Measurements from ENCODE around the gene ARPP21.

Gene ARPP21

DNA sequence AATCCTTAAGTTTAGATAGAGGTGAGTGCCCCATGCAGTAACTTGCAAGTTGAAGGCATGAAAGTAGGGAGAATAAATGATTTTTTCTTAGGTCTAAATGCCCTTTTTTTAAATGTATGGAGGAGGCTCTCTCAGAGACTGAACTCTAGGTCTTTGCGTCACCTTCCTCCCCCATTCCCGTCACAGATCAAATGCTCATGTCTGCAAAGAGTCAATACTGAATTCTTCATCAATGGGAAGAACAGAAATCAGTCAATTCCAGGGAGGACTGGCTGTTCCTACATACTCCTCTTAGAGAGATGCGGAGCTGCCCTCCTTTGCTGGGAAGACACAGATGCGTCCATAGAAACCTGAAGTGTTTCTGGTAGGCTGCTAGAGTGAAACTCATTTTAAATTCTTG, 98.2 kb downstream of the ARPP21 start:
- DNase-seq (ENCODE audit: low read depth in 2 of 2): no peak

DNA sequence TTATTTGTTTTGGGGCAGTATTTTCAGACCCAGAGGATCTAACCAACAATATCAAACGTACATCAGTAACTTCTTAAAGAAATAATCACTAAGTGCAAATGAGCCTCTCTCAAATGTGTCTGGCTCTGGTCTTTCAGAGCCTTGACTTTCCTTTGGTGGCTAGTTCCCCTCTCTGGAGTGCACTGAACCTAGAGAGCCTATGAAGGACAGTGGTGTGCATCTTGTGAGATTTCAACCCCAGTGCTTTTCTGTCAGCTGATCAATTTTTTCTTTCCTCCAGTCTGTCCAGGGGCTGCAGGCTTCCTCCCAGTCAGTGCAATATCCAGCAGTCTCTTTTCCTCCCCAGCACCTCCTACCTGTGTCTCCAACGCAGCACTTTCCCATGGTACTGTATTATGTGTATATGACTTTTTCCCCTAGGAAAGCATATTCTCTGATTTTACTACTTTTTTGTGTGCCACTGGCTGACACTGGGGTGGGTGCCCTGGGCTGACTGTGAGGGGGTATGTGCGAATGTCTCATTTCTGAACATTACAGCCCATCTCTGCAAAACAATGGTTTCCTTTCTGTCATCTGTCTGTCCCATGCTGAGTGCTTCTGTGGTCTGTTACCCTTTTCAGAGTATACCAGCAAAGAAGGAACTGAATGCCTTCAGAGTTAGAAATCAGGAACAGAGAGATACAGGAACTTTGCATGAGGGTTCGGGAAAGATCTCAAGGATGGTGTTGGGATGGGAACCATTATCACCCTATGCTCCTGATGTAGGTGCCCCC, 98.8 kb downstream of the ARPP21 start:
- no peak for DNase-seq (ENCODE audit: low read depth in 2 of 2)

DNA sequence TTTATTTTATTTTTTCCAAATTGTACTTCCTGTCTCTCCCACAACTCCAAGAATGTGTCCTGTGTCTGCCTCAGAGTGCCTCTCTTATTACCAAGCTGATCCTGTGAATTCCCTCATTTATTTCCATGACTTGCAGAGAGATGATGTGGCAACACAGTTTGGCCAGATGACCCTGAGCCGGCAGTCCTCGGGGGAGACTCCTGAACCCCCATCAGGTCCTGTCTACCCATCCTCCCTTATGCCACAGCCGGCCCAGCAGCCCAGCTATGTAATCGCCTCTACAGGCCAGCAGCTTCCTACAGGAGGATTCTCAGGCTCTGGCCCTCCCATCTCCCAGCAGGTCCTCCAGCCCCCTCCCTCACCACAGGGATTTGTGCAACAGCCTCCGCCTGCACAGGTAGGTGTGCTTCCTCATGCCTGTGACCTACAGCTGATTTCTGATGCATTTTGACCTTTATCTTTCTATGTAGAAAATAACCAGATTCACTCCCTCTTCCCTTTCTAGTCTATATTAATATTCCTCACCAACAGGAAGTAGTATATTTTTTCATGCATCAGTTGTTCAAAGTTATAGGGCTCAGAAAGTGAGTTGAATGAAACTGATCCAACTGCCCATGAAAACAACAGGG, 100.0 kb downstream of the ARPP21 start:
- DNase-seq (ENCODE audit: low read depth in 2 of 2): no peak

DNA sequence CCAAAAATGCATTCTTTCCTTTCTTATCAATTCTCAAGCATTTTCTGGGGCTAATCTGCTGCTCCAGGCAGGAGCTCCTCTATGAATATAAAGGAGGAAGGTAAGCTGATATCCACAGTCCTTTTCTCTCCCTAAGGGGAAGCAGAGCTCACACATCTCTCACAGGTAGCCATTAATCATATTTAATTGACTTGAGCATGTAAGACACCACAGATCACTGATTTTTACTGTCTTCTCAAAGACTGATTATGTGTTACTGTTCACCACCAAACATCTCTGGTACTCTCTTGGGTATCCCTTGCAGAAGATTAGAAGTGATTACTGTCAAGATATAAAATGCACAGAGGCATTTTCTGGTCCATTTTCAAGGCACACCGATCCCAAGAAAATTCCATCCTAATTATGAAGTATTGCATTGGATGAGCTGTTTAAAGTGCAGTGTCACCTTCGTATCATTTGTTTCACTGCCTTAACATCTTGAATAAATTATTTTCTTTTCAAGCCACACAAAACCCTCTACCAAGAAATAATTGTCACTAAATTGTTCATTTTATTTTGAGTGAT, 100.7 kb downstream of the ARPP21 start:
- no peak for DNase-seq (ENCODE audit: low read depth in 2 of 2)

DNA sequence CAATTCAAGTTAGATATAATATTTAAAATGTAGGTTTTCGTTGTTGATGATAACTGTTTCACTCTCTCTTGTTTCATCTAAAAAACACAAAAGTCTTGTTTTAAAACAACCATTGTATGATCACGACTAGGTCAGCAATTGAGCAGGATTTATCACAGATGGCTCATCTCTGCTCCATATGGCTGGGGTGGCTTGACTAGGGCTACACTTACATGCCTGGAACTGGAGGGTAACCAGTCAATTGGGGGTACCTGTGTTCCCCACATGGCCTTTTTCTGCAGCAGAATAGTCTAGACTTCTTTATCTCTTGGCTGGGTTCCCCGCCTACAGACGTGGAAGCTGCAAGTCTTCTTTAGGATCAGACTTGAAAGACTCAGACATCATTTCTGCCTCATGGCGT, 103.9 kb downstream of the ARPP21 start:
- no peak for DNase-seq (ENCODE audit: low read depth in 2 of 2)

DNA sequence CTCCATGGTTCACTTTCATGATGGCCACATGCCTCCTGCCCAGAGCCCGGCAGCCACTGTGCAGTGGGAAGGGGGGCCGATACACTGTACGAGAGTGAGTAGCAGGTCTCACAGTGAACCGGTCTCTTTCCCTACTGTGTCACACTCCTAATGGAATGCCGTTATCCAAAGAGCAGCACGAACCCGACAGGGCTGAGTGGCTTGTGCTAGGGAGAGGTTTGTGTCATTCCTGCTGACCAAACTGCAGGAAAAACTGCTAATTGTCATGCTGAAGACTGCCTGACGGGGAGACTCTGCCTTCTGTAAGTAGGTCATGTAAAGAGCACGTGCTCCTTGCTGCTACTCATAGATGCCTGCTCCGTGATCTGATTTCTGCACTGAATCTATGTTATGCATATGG, 105.1 kb downstream of the ARPP21 start:
- DNase-seq (ENCODE audit: low read depth in 2 of 2): no peak

DNA sequence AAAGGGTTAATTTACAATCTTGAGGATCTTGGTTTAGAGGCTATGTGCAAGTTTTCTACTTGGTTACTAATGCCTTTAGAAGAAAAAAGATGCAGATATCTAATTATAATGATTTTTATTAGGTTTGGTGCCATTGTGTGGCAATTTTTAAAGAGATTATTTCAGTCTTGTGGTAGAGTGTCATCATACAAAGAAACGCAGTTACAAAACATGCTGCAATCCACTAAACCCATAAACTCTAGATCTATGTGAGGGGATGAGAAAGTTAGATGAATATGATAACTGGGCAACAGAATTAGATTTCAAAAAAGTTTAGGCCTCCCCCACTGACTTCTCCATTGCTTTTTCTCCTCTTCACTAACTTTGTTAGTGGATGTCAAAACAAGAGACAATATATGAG, 106.0 kb downstream of the ARPP21 start:
- no peak for DNase-seq (ENCODE audit: low read depth in 2 of 2)

DNA sequence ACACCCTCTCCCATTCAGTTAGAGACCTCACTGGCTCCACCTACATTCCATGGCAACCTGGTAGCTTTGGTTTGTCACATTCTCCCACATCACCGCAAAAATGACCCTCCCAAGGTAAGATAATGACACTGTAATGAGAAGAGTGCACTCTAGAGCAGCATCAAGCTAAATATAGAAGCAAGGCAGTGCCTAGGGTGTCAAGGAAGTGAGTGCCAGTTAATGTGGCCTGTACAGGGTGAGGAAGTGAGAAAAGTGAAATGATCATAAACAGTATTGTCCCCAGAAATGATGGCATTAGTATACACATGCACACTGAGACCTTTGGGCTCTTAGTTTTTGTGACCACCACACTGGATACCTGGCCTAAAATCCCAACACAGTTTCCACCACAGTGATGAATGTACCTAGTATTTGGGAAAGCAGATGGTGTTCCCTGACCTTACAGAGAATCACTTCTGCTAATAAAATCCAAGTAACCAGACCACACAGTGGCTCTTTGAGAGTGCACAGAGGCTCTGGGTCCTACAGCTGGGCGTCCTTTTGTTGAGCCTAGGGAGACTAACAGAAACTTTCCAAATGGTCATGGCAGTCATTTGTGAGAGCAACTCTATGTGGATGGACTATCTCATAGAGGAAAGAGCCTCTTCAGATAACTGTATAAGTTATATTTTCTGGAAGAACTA, 106.6 kb downstream of the ARPP21 start:
- no peak for DNase-seq (ENCODE audit: low read depth in 2 of 2)

DNA sequence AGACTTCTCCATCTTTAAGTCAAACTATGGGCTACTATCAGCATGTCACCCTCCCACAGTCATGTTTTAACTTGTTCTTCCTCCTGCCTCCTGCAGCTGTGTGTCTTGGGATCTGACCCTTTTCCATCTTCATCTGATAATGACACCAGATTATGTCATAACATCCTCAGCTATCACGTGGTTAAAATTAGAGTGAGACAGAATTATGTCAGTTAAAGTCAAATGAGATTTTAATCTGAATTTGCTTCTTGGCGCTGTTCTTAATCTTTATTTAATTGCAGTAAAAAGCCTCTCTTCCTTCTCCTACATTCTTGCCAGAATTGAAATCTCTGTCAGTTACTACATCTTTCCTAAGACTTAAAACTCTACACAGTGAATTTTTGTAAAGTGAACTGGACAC, 107.2 kb downstream of the ARPP21 start:
- DNase-seq (ENCODE audit: low read depth in 2 of 2): no peak

DNA sequence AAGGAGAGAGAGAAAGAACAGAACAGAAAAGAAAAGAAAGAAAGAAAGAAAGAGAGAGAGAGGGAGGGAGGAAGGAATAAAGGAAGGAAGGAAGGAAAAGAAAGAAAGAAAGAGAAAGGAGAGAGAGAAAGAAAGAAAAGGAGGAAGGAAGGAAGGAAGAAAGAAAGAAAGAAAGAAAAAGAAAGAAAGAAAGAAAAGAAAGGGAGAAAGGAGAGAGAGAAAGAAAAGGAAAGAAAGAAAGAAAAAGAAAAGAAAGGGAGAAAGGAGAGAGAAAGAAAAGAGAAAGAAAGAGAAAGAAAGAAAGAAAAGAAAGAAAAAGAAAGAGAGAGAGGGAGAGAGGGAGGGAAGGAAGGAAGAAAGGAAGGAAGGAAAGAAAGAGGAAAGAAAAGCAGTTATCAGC, 108.8 kb downstream of the ARPP21 start:
- DNase-seq (ENCODE audit: low read depth in 2 of 2): no peak

DNA sequence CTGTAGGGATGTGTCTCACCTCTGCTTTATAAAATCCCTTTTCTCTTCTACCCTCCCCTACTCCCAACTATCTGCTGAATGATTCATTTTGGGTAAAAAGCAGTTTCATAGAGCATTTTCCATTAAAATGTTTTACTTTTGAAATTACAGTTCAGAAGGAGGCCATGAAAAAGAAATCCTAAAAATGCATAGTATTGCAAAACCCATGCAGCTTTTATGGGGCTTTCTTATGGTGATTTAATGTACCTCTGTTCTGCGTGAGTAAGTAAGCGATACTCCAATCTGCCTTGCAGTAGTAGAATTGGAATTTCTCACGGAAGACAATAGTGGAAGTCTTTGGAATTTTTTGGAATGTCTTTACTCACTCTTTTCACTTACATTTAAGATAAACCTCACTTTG, 111.9 kb downstream of the ARPP21 start:
- no peak for DNase-seq (ENCODE audit: low read depth in 2 of 2)

DNA sequence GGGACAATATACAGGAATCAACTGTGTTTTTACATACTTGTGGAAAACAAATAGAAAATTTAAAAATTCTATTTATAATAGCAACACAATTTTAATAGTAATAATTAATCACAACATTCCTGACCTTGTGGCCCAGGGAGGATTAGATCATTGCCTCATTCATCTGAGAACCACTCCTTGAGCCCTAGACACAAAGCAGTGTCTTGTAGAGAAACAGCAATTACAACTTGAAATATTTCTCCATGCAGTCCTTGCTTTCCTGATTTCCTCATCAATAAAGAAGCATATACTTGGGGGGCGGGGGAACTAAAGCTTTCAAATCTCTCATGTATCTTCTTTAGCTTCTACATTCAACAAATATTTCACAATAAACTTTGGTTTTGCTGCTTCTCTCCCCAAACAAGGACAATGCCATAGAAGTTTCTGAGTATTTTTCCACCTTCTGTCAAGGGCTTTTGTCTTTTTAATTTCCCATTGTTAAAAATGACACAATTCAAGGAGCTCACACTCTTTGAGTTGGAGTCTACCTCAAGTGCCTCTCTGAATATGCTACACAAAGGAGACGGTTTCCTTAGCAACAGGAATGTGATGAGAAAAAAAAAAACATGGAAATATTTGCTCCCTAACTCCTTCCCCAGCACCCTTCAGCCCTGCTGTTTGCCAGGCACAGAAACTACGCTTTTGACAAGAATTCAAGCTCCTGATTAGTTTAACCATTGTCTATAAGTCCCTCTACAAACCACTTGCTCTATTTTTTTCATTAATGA, 118.8 kb downstream of the ARPP21 start:
- no peak for DNase-seq (ENCODE audit: low read depth in 2 of 2)

DNA sequence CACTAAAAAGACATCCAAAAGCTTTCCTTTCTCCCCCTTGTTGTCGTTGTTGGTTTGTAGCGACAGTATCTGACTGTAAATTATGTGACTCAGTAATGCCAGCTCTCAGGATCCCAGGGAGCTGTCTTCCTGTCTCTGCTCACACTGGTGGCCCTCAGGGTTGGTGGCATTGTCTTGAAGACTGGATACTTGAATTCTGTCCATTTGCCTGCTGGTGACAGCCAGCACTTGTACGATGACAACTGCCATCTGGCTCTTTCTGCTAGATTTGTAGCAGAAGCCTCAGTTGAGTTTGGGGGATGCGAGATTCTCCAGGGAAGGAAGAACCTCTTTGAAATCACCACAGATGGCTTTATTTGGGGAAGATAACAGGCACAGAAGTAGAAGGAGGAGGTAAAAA, 120.8 kb downstream of the ARPP21 start:
- DNase-seq (ENCODE audit: low read depth in 2 of 2): no peak

DNA sequence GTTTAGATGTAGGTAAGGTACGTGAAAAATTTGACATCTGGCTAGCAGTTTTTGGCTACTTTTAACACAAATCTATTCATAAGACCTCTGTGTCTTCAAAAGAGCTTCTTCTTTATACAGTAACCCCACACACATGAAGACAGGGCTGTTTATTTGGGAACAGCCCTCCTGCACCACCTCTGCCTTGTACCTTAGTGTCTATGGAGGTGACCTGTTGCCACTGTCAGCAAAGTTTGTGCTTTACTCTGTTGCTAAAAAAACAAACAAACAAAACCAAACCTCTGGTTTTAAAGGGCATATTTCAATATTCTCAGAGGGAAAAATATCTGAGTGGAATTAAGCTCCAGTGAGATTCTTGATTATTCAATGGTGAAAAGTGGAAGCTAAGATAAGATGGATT, 122.0 kb downstream of the ARPP21 start:
- DNase-seq (ENCODE audit: low read depth in 2 of 2): no peak

DNA sequence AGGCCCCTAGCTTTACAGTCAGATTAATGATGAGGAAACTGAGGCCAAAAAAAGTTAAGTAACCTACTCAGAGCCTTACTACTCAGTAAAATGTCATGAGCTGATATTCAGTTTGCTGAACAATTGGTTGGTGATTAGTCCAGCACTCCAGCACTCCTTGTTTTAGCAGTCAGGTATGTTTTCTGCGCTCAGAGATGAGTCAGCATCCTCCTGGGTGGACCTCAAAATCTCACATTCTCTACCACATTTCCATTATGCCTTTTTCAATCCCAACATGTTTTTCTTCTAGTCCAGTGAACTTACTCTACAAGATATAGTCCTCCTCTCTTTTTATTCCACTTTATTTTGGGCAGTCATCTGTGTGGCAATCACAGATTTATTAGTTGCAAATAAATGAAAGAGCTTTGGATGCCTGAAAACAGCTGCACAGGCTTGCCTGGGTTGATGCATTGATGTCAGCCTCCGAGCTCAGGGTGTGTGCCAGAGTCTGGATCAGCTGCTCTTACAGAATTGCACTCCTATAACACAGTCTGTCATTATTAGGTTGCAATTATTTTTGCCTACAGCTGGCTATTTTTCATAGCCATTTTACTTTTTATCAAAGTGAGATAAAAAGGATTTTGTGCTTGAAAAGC, 133.2 kb downstream of the ARPP21 start:
- no peak for DNase-seq (ENCODE audit: low read depth in 2 of 2)

DNA sequence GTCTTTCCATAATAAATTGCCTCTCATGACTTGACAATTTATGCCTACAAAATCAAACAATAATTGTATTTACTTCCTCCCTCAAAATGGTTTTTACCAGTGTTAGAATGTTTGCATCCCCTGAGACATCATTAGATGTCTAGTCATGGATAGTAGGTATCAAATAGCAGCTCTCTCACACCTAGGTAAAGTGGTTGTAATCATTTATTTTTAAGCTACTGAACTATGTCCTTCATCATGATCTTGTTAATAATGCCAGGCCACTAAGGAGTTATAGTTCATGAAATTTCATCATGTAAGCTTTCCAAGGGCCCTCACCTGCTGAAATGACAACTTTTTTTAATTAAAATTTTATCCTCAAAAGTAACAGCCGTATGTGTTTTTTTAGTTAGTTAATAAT, 134.1 kb downstream of the ARPP21 start:
- DNase-seq (ENCODE audit: low read depth in 2 of 2): no peak

DNA sequence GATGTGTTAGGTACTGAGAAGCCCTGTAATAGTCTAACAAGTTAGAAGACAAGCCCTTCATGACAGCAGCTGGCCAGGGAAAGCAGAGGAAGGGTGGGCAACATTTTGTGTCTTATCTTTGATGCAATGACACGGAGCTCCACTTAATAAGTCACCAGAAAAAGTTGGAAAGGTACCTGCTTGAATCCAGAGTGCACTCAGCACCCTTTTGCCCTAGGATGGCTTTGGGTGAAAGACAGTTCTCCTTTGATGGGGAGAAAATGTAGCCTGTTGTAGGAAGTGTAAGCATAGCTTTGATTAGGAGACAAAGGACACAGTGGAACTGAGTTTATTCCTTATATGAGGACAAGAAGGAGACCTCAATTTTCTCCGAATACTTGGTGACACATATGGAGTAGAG, 137.0 kb downstream of the ARPP21 start:
- DNase-seq (ENCODE audit: low read depth in 2 of 2): no peak

DNA sequence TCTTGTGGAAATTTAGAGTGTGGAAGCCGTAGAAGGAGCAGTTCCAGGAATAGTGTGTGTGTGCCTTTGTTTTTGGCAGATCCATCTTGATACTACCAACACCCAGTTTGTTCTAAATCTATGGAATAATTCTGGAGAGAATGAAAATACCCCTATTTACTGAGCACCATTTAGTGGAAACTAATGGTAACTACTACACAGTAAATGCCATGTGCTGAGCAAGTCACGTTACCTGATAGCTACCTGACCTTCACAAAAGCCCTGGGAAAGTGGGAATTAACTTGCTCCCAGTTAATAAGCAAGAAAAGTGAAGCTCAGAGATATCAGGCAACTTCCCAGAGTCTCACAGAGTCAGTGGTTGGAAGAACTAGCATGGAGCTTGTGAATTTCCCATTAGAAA, 137.7 kb downstream of the ARPP21 start:
- no peak for DNase-seq (ENCODE audit: low read depth in 2 of 2)

DNA sequence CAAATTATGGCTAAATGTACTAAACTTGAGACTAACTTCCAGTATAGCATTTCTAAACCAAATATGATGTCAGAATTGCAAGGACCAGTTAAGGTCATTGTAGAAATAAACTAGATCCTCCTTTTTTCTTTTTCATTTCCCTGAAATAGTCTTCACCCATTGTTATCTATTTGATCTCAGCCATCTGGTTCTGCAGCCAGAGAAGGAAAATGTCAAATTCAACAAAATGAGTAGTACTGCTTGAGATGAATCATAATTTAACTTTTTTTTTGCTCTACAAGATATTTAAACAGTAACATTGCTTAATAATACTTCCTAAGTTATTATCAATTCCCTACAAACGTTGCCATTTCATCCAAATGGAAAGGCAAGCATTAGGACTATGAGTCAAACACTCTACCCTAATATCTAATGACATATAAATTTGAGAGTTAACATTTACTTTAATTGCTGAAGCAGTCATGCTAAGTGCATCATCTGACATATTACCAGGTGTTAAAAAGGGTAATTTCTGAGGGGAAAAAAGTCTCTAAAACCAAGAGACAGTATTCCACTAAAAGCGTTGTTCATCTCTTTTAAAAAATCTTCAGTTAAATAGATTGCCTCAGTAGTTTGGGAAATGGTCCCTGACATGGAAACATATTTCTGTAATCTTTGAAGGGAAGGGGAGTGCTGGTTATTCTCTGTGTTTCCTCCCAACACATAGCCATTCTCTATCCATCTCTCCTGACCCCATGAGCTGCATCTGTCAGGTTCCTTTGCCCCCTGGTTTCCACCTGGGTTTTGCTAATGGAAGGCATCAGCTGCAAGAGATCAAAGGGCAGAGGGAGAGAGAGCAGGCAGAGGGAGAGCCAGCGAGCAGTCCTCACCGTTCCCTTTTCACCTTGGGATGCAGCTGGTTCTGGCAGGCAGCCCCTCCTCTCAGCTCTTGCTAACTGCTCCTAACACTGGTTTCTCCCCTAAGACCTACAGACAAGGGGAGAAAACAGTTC, 138.5 kb downstream of the ARPP21 start:
- DNase-seq (ENCODE audit: low read depth in 2 of 2): no peak

DNA sequence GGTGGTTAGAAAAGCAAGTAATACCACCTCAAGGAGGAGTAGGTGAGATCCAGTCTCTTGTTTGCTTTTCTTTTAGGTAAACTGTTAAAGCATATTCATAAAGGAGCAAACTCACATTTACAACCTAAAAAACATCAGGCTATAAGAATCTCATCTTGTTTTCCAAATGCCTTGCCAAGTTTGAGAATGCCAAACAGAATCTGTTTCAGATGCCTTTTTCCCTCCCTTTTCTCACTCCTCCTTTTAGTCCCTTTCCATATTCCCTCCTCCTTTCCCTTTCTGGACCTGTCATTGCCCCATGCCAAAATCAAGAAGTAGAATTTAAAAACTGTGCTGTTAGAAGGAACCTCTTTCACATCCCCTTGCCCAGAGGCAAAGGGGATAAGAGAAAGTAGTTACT, 140.3 kb downstream of the ARPP21 start:
- DNase-seq (ENCODE audit: low read depth in 2 of 2): no peak

Data from stimulated activated CD8-positive, alpha-beta memory T cell treated with anti-CD3 and anti-CD28 coated beads, Interleukin-7, amount 100 ng/mL, for 4 hours (primary cell).